HCT116 (cell line): ENCODE measurements around the gene AUTS2.

Source experiments
- CEBPB ChIP-seq: IDR thresholded peaks from 2 replicates; pipeline ENCODE4 v1.6.1; 2012; ENCODE audit warnings: low read depth
- CTCF ChIP-seq, 3 experiments: fragments of 200-600 bp in 1 of 3; sonication (generic) in 1 of 3; IDR thresholded peaks in 2 of 3; conservative IDR thresholded peaks in 1 of 3; 2 replicates each; pipeline ENCODE4 v1.5.1; 2012 to 2017; ENCODE audit warnings: low read depth in 2 of 3, low read length in 2 of 3, antibody characterized with exemption in 1 of 3, borderline replicate concordance in 1 of 3, control low read depth in 1 of 3, mild to moderate bottlenecking in 1 of 3, mixed read lengths in 1 of 3, mixed run types in 1 of 3, moderate library complexity in 1 of 3; ENCODE audit not compliant: insufficient read depth in 1 of 3
- EZH2 ChIP-seq: fragments of 200-600 bp; sonication (generic); IDR thresholded peaks from 2 replicates; pipeline ENCODE4 v1.6.1; 2017; ENCODE audit warnings: antibody characterized with exemption, mixed run types
- MAX ChIP-seq: IDR thresholded peaks from 2 replicates; pipeline ENCODE4 v1.6.1; 2012
- POLR2A ChIP-seq: IDR thresholded peaks from 2 replicates; pipeline ENCODE4 v1.7.0; 2011; ENCODE audit warnings: borderline replicate concordance; ENCODE audit not compliant: insufficient read depth, insufficient read length; ENCODE audit errors: extremely low read depth
- RAD21 ChIP-seq: IDR thresholded peaks from 2 replicates; pipeline ENCODE4 v1.6.1; 2012; ENCODE audit warnings: low read depth, mild to moderate bottlenecking
- SIN3A ChIP-seq: IDR thresholded peaks from 2 replicates; pipeline ENCODE4 v1.6.1; 2012; ENCODE audit warnings: low read depth

GRCh38 chr7:70477036-70478010 is 879.0 kb downstream of the AUTS2 start:
- TF ChIP-seq SIN3A (no peak), POLR2A (no peak), CTCF (IDR thresholded peaks at IDR 0.05 in 2 of 3, conservative IDR thresholded peaks at IDR 0.05 in 1 of 3; ENCODE audit: borderline replicate concordance in 1 of 3, insufficient read depth in 1 of 3, low read depth in 2 of 3, low read length in 2 of 3) (no peak), CEBPB (no peak), RAD21 (no peak), EZH2 (no peak), MAX (no peak)
